ENCODE measurements around the gene MRGPRE. TPM values are rescaled to one million over a fixed set of nuclear protein-coding genes. Genes with fewer than 3 reads are reported as not detected.

MRGPRE gene
- total RNA-seq, 1 experiment from 2014 or later = not detected

- H3K4me2 ChIP-seq (ENCODE audit: insufficient read depth, insufficient read length, low read length) = no peak overlapping the region
These were observed 4.4 kb downstream of the MRGPRE start for GRCh38 chr11:3227568-3228444.

More at GRCh38 chr11:3227568-3228444, 4.4 kb downstream of the MRGPRE start:
- no peak overlapping the region for H2BK120ac ChIP-seq (ENCODE audit: low read depth, low read length, poor library complexity, severe bottlenecking)
- peak; percentile 31 for DNase-seq
- H3T11ph ChIP-seq (ENCODE audit: low read length) = no peak overlapping the region
- no peak overlapping the region for H2BK15ac ChIP-seq (ENCODE audit: low read depth, low read length)
- no peak overlapping the region for H2BK12ac ChIP-seq (ENCODE audit: insufficient read length, low read depth, low read length)
- H3K4me1 ChIP-seq (ENCODE audit: insufficient read depth, low read length) = no peaks in the 10 kb centered on the region
- Mint-ChIP-seq H3K27ac (no peak overlapping the region; a peak in 1 of 7 replicates), H3K27me3 (ENCODE audit: low read depth) (peaks cover 16% of the 10 kb centered on the region), H3K9me3 (no peaks in the 10 kb centered on the region), H3K36me3 (ENCODE audit: insufficient read depth in 1 of 3, low read depth in 3 of 3) (no peaks in the 10 kb centered on the region), H3K4me1 (peaks cover 19 to 25% of the 10 kb centered on the region in 2 experiments), H3K4me3 (no peak overlapping the region)
- H4K91ac ChIP-seq (ENCODE audit: insufficient read length, low read depth, low read length) = no peak overlapping the region
- no peak overlapping the region for H2BK20ac ChIP-seq (ENCODE audit: low read depth, low read length, poor library complexity, severe bottlenecking)
- no peak overlapping the region for H3K23ac ChIP-seq (ENCODE audit: insufficient read length, low read depth, low read length)
- H3K27ac ChIP-seq (ENCODE audit: insufficient read length, low read depth, low read length) = no peak overlapping the region
- no peak overlapping the region for H4K8ac ChIP-seq (replicated peaks; ENCODE audit: insufficient read length, low read depth, low read length)
- no peak overlapping the region for H2AFZ ChIP-seq (ENCODE audit: low read length)
- H3K79me1 ChIP-seq (ENCODE audit: insufficient read depth, low read depth, low read length, poor library complexity, severe bottlenecking) = no peaks in the 10 kb centered on the region
- no peak overlapping the region for H3K56ac ChIP-seq (ENCODE audit: insufficient read length, low read depth, low read length)
- TF ChIP-seq CTCF (conservative IDR thresholded peaks at IDR 0.05) = no peak
- no peaks in the 10 kb centered on the region for H3K79me2 ChIP-seq (ENCODE audit: insufficient read depth, low read length)
- WGBS (ENCODE audit: extremely low coverage, insufficient read length, low lambda C conversion rate) = no CpG with 5 or more reads among the region's 46 CpGs
- H4K5ac ChIP-seq (ENCODE audit: insufficient read length, low read depth, low read length) = no peak overlapping the region
- no peak overlapping the region for H3K4ac ChIP-seq (ENCODE audit: low read depth, low read length)
- H3K23me2 ChIP-seq (ENCODE audit: insufficient read length, low read depth, low read length, poor library complexity, severe bottlenecking) = no peaks in the 10 kb centered on the region
- H2AK5ac ChIP-seq (ENCODE audit: insufficient read length, low read length) = no peak overlapping the region
- no peak overlapping the region; the same call in 1 of the 2 replicates for H3K14ac ChIP-seq (ENCODE audit: insufficient read depth, low read length)
- H3K9ac ChIP-seq (ENCODE audit: extremely low read depth, insufficient read length, low read length) = no peak overlapping the region
- H3K27me3 ChIP-seq (ENCODE audit: insufficient read depth, low read length) = no peaks in the 10 kb centered on the region
- H4K20me1 ChIP-seq (ENCODE audit: control insufficient read depth, insufficient read depth, insufficient read length) = no peaks in the 10 kb centered on the region
- H3K18ac ChIP-seq (ENCODE audit: insufficient read length, low read depth, low read length) = no peak overlapping the region
- no peak overlapping the region for H2BK5ac ChIP-seq (ENCODE audit: insufficient read length, low read length)
- no peaks in the 10 kb centered on the region for H3K9me3 ChIP-seq (ENCODE audit: control insufficient read depth, low read depth, low read length)
